ENCODE results near the gene GABPA.
"Not testable (repeated sequence)": the region's sequence is repeated elsewhere in the genome, so short reads cannot be mapped to it uniquely, and the experiment has no call there.

The GABPA gene

GRCh38 chr21:25734904-25735645, at the start of gene GABPA, which contains the start of gene ATP5PF:
TSS of gene GABPA (plus strand) at chr21:25734972. CDS start at chr21:25741599, 6,627 bp downstream.
TSS of gene ATP5PF (minus strand) at chr21:25734904. CDS start at chr21:25729794, 5,110 bp downstream.
- DNase-seq (ENCODE audit: low read depth in 2 of 2): peak; percentile 94 to 96

GRCh38 chr21:25687787-25688186, 47.0 kb upstream of the GABPA start:
- no peak for DNase-seq (ENCODE audit: low read depth in 2 of 2)

- no peak for DNase-seq (ENCODE audit: low read depth in 2 of 2)
Observed at GRCh38 chr21:25688275-25689155, 46.3 kb upstream of the GABPA start.

DNA sequence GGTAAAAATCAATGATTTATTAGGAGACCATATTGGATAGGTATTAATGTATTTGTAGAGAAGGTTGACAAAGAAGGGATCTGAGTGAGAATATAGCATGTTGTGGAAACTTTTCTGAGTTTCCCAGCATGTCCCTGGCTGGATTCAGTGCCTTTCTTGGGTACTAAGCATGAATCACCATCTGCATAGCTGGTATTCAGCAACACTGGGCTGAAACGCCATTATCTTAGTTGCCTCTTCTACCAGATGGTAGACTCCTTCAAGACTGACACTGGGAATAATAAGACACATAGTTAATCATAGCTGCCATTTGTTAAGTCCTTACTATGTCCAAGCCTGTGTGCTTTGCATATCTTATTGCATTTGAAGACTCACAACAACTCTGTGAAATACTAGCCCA, 45.5 kb upstream of the GABPA start:
- no peak for DNase-seq (ENCODE audit: low read depth in 2 of 2)

DNA sequence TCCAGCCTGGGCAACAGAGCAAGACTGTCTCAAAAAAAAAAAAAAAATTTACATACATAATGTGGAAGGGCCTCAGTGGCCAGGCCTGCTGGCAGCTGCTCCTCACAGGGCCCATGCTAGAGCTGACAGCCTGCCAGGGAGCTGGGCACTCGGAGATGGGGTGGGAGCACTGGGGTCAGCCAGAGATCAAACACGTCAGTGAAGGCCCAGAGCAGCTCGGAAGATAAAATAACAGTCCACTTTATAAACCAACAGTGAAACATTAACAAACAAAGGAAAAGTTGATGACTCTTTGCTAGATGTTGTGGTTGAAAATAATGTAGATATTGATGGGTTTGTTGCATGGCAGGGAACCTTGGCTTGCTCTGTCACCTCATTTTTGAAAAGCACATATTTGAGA, 42.8 kb upstream of the GABPA start:
- no peak for DNase-seq (ENCODE audit: low read depth in 2 of 2)

- DNase-seq (ENCODE audit: low read depth in 2 of 2): not testable (repeated sequence)
Observed at GRCh38 chr21:25695461-25695860, 39.3 kb upstream of the GABPA start.

GRCh38 chr21:25700741-25701140, 34.0 kb upstream of the GABPA start:
- no peak for DNase-seq (ENCODE audit: low read depth in 2 of 2)

GRCh38 chr21:25701529-25701928, 33.2 kb upstream of the GABPA start:
- no peak for DNase-seq (ENCODE audit: low read depth in 2 of 2)

- peak in 1 of 2 donors; percentile 12 for DNase-seq (ENCODE audit: low read depth in 2 of 2)
Observed at GRCh38 chr21:25708467-25709065, 26.2 kb upstream of the GABPA start.

GRCh38 chr21:25709684-25710265, 25.0 kb upstream of the GABPA start:
- no peak for DNase-seq (ENCODE audit: low read depth in 2 of 2)

GRCh38 chr21:25710550-25710949, 24.2 kb upstream of the GABPA start:
- no peak for DNase-seq (ENCODE audit: low read depth in 2 of 2)

GRCh38 chr21:25714066-25714465, 20.7 kb upstream of the GABPA start:
- not testable (repeated sequence) for DNase-seq (ENCODE audit: low read depth in 2 of 2)

DNA sequence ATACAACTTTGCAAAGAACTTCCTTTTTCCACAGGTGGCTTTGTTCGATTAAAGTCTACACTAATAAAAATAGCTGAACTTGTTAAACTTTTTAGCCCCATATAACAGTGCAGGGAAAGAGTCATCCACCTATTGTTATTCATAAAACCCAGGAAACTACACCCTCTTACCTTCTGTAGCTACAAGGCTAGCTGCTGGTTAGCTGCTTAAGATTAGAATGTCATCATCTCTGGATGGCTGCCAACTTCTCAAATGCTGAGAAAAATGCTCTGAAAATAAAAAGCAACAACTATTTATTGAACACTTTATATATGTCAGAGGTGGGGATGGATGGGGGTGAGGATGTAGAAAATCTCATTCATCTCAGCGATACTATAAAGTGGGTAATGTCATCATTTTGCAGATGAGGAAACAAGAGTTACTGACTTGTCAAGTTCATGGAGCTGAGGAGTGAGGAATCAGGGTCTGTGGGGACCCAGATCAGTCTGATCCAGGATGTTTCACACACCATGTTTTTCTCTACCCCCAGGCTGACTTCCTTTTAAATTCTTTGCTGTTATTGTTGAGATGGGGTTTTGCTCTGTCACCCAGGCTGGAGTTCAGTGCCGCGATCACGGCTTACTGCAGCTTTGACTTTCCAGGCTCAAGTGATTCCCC, 17.2 kb upstream of the GABPA start:
- DNase-seq (ENCODE audit: low read depth in 2 of 2): no peak

DNA sequence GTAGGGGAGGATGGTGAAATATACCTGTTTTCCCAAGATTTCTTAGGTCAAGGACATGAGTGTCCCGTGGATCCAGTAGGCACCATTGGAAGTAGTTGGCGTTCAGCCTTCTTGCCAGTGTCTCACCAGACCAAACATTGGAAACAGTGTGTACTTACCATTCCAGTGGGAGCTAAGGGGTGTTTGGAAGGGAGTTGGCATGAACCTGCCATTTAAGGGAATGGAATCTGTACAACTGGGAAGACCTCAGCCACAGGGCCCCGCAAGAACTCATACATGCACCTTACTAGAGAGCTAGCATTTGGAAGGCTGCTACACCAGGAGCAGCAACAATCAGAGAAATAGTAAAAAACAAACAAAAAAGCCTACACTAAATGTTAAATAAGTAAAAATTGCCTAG, 12.8 kb upstream of the GABPA start:
- no peak for DNase-seq (ENCODE audit: low read depth in 2 of 2)

DNA sequence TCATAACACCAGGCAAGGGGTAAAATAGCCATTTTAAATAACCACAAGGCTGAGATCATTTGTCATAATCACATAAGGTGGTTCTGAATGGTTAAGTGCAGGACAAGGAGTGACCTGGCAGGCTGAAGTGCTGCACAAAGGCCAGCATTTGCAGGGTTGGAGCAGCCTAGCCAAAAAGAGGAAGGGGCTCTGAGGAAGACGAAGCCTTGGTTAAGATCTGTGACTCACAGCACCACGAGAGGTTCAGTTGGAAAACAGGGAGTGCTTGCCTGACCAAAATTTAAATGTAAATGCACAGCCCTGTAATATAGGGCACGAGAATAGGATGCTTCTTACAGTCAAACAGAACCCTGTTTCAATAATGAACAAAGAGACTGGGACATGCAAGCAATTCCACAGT, 12.1 kb upstream of the GABPA start:
- no peak for DNase-seq (ENCODE audit: low read depth in 2 of 2)

- DNase-seq (ENCODE audit: low read depth in 2 of 2): no peak
Observed at GRCh38 chr21:25732091-25732760, 2.5 kb upstream of the GABPA start.

DNA sequence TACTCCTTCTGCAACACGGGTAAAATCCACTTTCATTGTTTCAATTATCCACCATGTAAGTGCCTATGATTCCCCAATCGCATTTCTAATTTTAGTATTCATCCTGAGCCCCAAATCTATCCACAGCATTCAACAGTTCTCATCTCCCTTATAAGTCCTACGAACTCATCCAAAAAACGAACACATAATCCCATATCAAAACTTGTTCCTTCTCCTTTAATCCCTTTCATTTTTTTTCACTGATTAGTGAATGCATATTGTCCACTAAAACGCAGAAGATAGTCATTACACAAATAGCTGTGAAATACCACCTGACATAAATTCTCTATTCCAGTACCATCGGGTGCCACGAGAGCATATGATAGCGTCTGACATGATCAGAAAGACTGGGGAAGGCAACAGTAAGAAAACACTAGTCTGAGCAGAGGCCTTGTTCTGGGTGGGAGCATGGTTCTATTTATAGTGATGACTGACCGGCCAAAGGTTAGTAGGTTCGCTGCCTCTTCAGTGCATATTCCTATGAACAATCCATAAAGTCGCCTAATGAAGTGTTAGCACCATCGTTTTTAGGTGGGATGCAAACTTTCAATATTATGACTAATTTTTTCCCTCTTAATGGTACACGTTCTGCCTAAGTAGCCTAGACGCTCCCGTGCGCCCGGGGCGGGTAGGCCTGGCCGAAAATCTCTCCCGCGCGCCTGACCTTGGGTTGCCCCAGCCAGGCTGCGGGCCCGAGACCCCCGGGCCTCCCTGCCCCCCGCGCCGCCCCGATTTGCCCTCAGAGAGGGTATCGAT, 716 bp upstream of the GABPA start:
- DNase-seq (ENCODE audit: low read depth in 2 of 2): no peak

- DNase-seq (ENCODE audit: low read depth in 2 of 2): no peak
Observed at GRCh38 chr21:25734654-25734903, 193 bp upstream of the GABPA start.

GRCh38 chr21:25735646-25736597, 1.1 kb downstream of the GABPA start:
- DNase-seq (ENCODE audit: low read depth in 2 of 2): peak; percentile 63 to 66
